ENCODE measurements around the gene MFRP.

- TF ChIP-seq, protein P1, sequence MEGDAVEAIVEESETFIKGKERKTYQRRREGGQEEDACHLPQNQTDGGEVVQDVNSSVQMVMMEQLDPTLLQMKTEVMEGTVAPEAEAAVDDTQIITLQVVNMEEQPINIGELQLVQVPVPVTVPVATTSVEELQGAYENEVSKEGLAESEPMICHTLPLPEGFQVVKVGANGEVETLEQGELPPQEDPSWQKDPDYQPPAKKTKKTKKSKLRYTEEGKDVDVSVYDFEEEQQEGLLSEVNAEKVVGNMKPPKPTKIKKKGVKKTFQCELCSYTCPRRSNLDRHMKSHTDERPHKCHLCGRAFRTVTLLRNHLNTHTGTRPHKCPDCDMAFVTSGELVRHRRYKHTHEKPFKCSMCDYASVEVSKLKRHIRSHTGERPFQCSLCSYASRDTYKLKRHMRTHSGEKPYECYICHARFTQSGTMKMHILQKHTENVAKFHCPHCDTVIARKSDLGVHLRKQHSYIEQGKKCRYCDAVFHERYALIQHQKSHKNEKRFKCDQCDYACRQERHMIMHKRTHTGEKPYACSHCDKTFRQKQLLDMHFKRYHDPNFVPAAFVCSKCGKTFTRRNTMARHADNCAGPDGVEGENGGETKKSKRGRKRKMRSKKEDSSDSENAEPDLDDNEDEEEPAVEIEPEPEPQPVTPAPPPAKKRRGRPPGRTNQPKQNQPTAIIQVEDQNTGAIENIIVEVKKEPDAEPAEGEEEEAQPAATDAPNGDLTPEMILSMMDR (IDR thresholded peaks at IDR 0.05), result no peak
- TF ChIP-seq POLR2A (IDR thresholded peaks at IDR 0.05), result no peak
Measured at GRCh38 chr11:119317592-119318239, 28.8 kb downstream of the MFRP start.
